SIG-M5 treated with dmso at 0.1 percent for 504 hours (cell line): ENCODE results near the gene PDXDC1.
A peak's percentile ranks its signal among the peaks of the same experiment; 100 is the strongest.
"Not testable (repeated sequence)": the region's sequence is repeated elsewhere in the genome, so short reads cannot be mapped to it uniquely, and the experiment has no call there.

ENCODE experiments used
- DNase-seq: peaks from one replicate; lab custom pipeline; 2025; ENCODE audit not compliant: unreplicated experiment; lab: John Stamatoyannopoulos, UW

Gene PDXDC1

DNA sequence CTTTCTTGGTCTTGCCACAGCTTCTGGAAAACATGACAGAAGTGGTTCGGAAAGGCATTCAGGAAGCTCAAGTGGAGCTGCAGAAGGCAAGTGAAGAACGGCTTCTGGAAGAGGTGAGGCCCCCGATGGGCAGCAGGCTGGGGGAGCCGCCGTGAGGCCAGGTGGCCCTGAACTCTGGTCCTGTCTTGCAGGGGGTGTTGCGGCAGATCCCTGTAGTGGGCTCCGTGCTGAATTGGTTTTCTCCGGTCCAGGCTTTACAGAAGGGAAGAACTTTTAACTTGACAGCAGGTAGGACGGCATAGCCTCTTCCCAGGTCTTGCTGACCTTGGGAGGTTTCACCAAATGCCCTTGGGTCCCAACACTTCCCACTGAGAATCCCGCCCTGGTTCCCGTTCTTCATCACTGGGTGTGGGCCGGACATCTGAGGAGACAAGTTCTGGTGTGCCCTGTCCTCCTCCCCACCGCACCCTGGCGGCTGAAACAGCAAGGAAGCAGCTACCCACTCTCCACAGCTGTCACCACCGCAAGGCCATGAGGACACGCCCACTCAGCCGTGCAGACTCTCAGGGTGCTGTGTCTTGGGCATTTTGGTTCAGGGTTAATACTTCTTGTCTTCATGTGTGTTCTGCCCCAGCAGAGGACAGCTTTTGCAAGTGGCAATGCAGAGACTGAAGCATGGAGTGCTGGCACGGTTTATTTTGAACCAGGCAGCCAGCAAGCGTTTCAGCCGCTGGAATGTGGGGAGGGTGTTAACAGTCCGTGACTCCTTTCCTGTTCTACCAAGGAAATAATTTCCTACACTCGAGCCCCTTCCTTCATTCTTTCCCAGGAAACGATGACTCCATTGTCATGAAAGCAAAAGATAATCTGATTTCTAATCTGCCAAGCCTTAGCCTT is 59.7 kb downstream of the PDXDC1 start:
- DNase-seq = no peak

DNA sequence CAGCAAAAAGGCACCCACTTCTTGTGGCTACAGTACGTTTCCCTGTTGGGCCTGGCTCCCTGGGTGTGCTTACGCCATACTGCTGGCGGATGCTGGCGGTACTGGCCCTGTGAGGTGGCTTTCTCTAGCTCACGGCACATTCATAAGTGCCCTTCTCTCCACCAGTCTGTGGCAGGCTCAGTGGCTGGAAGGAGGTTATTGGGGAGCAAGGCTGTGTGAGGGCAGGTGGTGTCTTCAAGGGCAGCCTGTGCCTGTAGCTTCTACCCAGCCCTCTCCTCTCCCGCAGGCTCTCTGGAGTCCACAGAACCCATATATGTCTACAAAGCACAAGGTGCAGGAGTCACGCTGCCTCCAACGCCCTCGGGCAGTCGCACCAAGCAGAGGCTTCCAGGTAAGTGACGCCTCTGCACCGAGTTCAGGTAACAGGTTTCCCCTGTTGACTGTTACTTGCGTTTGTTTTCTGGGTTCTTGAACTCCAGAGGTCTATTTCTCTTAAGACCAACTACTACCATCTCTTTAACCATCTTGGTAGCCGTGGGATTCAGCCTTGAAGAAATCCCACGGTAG is 60.4 kb downstream of the PDXDC1 start:
- DNase-seq = no peak

DNA sequence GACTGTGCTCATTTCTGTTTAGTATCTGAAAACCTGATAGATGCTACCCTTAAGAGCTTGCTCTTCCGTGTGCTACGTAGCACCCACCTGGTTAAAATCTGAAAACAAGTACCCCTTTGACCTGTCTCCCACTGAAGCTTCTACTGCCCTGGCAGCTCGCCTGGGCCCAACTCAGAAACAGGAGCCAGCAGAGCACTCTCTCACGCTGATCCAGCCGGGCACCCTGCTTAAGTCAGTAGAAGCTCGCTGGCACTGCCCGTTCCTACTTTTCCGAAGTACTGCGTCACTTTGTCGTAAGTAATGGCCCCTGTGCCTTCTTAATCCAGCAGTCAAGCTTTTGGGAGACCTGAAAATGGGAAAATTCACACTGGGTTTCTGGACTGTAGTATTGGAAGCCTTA is 62.2 kb downstream of the PDXDC1 start:
- DNase-seq = no peak

DNA sequence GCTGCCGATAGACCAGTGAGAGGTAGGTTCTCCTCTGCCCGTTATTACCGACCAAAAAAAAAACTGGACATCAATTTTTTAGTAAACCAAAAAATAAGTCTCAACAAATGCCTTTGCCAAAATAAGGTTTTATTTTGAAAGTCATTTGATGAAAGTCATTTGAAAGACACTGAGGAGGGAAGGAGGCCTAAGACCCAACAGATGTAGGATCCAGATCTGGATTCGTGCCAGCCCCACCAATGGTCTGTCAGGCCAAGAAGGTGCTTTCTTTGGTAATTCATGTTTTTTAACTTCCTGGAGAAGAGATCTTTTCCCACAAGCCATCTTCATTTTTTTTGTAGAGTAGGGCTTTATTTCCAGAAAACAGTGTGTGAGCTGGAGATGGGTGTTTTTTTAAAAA is 62.9 kb downstream of the PDXDC1 start:
- DNase-seq = no peak

DNA sequence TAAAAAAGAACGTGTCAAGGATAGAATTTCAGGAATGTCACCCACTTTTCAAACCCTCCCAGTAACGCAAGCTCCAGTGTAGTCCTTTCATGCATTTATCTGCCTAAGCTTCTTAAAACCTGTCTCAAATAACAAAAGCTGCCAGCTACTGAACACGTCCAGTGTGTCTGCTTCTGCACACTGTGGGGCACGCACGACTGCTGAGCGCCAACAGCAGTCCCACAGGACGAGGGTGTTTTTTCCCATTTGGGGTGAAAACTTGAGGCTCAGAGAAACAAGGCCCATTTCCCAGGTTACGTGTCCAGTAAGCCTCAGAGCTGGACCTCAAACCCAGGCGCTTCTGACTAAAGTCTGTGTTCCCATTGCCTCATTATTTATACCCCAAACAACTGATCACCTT is 63.9 kb downstream of the PDXDC1 start:
- no peak for DNase-seq

DNA sequence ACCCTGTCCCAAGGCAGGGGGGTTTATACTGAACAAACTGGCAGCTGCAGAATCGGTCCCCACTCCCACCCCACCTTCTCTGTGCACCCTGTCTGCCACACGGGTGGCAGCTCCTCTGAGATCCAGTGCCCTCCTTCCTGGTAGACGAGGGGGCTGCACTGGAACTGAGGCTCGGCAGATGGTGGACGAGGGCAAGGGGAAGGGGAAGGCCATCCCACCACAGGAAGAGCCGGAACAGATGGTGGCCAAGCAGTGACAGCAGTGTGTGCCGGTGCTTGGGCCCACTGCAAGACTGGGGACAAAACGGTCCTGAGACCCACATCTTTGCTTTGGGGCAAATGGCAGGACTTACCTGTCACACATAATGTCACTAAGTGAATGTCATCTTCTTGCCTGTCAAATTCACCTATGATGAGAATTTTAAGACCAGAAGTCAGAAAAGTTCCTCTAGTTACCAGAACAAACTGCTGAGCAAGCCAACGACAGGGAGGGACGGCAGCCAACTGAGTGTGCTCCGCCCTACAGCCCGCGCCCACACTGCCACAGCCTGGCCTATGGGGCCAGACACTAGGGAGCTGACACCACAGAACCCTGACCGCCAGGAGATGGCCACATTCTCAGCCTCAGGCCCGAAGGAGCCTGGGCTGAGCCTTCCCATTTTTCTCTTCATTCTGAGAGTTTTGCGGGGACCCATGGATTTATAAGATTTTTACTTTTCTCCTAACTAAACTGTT is 66.6 kb downstream of the PDXDC1 start:
- DNase-seq = no peak

DNA sequence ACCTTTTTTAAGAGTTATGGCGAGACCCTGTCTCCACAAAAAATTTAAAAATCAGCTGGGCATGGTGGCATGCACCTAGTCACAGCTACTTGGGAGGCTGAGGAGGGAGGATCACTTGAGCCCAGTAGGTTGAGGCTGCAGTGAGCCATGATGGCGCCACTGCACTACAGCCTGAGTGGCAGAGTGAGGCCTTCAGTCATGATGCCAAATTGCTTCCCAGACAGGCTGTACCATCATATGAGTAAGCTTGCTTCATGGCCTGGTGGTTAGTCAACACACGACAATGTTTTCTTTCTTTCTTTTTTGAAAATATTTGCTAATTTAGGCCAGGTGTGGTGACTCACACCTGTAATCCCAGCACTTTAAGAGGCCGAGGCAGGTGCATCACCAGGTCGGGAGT is 68.5 kb downstream of the PDXDC1 start:
- no peak for DNase-seq

DNA sequence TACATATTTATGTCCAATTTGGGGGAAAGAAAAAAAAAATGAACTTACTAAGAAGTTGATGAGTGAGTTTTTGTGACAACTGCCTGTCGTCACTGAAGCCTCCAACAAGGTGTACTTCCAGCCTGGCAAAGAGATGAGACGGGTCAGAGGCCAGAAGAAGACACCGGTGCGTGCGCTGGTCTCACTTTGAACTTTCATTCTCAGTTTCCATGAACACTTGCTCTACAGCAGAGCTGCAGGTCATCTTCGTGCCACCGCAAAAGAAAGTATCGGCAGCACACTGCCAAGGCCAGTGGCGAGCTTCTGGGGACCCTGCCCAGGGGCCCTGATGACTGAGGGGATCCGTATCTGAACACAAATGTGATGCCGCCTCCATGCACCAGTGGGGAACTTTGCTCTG is 69.5 kb downstream of the PDXDC1 start:
- no peak for DNase-seq

DNA sequence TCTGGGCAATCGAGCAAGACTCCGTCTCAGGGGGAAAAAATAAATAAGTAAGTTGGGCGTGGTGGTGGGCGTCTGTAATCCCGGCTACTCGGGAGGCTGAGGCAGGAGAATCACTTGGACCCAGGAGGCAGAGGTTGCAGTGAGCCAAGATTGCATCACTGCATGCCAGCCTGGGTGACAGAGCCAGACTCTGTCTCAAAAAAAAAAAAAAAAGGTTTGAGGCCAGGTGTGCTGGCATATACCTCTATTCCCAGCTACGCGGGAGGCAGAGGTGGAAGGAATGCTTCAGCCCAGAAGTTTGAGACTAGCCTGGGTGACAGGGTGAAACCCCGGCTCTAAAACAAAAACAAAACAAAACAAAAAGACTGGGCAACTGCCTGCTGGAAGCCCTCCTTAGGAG is 70.4 kb downstream of the PDXDC1 start:
- DNase-seq = not testable (repeated sequence)

DNA sequence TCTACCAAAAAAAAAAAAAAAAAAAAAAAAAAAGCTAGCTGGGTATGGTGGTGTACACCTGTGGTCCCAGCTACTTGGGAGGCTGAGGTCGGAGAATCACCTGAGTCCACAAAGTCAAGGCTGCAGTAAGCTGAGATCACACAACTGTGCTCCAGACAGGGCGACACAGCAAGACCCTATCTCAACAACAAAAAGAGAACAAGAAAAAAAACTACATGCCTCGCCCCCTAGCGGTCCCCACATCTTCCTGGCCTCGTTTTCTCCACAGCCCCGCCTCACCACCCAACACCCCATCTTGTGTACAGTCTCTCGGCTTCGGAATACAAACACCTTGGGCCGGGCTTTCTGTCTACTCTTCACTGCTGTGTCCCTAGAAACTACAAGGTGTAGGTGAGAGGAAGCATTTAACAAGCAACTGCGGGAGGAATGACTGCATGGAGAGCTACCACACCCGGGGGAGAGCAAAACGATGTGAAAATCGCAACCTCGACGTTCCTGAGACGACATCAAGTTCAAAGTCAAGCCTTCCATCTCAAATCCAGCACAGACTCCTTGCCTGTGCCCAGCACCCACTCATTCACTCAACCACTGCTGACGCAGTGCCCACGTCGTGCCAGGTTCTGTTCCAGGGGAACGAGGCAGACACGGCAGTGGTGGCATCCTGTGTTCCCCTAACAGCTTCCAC is 72.0 kb downstream of the PDXDC1 start:
- DNase-seq = no peak

DNA sequence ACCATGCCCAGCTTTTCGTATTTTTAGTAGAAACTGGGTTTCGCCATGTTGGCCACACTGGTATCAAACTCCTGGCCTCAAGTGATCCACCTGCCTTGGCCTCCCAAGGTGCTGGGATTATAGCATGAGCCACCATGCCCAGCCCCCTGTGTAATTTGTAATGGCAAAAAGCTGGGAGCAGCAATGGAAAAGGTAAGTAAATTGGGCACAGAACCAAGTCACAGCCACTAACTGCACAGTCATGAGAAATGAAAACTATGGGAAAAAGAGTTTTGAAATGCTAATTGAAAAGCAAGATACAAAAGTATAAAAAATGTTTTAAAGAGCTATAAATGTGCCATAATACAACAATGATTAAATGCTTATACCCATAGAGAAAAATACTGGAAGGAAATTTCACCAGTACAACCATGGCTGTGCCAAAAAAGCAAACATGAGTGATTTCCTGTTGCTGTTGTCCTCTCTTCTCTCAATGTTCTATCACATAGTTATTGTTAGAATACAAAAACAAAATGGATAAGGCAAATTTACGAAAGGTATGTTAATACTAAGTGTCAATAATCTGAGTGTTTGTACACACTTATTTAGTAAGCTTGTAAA is 74.9 kb downstream of the PDXDC1 start:
- DNase-seq = no peak

DNA sequence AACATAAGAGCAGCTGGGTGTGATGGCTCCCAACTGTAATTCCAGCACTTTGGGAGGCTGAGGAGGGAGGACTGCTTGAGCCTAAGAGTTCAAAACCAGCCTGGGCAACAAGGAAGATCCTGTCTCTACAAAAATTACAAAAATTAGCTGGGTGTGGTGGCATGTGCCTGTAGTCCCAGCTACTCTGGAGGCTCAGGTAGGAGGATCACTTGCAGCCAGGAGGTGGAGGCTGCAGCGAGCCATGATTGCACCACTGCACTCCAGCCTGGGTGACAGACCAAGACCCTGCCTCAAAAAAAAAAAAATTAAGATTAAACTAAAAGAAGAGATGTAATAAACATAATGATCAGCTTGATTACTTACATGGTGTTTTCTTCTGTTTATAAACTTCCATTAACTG is 75.6 kb downstream of the PDXDC1 start:
- not testable (repeated sequence) for DNase-seq

DNA sequence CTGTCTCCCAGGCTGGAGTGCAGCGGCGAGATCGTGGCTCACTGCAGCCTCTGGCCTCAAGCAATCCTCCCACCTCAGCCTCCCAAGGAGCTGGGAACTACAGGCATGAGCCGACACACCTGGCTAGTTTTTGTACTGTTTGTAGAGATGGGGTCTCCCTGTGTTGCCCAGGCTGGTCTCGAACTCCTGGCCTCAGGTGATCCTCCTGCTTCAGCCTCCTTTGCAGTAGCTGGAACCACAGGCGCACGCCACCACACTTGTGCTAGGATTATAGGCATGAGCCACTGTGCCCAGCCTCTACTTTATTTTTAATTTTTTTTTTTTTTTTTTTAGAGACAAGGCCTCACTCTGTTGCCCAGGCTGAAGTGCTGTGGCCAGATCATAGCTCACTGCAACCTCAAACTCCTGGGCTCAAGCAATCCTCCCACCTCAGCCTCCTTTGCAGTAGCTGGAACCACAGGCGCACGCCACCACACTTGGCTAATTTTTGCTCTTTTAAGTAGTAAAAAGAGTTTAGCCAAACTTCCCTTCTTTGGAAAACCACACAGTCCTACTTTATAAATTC is 76.6 kb downstream of the PDXDC1 start:
- DNase-seq = no peak

DNA sequence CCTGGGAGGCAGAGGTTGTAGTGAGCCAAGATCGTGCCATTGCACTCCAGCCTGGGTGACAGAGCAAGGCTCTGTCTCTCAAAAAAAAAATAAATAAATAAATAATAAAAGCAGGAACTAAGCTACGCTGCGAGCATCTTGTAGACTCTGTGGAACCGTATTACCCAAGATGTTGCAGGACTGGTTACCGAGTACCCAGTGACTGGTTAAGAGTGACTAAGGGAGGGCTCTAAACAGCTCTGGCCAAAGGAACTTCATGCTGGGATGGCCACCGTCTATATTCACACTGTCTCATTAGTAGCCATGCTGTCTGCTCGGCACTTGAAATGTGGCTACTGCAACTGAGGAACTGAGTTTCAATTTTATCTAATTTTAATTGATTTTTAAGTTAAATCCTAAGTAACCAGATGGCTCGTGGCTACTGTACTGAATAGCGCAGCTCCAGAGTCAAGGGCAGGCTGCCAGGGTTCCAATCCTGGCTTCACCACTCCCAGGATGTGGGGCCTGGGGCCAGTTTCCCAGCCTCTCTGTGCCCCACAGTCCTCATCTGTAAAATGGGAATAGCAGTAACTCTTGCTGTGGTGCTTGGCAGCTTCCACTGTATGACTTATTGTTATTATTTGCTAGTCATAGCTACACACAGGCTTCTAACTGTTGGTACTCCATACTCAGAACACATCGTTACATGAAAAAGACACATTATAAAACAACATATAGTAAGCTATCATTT is 78.1 kb downstream of the PDXDC1 start:
- DNase-seq = peak; percentile 62

DNA sequence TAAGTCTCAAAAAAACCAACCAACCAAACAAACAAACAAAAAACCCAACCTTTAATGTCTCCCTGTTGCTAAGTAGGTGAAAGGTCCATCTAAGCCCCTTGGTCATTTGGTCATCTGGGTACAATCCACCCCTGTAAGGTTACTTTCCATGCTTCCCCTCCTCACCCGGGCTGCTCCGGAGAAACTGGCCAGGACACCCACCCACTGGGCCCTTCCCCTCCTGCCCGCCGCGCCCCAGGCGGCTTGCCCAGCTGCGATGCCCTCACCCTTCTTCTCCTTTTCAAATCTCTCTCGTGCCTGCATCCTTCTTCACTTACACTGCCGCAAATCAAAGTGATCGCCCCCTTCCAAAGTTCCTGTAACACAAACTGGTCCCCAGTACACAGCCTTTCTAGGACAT is 79.1 kb downstream of the PDXDC1 start:
- DNase-seq = no peak

DNA sequence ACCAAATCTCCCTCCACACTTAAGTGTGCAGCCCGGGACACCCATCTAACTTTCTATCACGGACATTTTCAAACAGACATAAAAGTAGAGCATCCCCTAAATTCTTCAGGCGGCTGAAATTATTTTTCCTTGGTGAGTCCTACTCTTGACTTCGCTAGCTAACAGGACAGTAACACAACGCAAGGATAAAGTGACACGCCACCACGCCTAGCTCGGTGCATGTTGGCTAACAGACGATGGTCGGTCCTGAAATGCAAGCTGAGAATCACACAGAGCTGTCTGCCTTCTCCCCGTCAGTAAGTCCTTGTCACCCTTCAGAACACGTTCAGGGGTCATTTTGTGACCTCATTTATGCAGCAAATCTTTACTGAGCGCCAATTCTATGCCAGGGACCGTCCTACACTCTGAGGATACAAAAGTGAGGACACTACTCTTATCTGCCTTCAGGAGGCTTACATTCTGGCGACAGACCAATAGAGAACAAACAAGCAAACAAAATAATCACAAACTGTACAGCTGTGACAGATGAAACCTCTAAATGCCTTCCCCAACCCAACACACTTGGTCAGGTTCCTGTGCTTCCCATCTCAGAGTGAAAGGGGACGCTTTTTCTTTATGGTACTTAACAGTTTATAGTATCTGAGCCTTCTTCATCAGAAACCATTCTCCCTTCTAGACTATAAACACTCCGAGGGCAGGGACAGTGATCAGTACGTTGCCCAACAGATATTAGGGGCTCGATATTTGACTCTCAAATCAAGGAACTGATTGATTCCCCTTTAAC is 79.7 kb downstream of the PDXDC1 start:
- DNase-seq = no peak

DNA sequence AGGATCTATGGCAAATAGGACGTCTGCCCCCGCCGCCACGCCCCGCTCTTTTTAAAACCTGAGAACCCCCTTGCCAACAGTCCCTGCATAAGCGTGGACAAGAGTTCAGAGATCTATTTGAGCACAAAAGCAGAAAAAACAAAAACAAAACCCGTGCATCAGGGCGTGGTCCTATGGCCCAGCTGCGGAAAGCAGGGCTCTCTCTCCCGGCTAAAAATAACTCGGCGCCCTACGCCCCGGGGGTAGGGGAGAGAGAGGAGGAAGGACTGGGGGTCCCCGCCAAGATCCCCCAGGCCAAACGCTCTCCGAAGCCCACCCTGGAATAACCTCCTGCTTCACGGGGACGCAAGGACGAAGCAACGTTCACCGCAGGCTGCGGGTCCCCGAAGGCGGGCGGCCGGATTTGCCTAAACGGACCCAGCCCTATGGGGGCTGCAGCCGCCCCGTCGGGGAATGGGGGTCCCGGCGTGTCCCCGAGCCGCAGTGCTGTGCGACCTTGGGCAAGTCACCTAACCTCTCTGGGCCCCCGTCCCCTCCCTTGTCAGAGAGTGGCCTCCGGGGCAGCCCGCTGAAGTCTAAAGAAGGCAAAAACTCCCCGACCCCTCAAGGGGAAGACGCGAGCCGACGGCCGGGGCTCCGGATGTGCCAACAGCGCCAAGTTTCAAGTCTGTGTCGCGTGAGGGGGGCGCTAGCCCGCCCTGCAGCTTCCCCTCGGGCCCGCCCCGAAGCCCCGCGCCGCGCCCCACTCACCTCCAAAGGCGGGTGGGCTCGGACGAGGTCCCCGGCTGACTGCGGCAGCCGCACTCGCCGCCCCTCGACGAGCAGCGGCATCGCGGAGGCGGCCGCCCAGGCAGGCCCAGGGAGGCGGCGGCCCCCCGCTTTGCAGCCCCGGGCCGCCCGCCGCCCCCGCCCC is 80.6 kb downstream of the PDXDC1 start:
- peak; percentile 45 for DNase-seq

DNA sequence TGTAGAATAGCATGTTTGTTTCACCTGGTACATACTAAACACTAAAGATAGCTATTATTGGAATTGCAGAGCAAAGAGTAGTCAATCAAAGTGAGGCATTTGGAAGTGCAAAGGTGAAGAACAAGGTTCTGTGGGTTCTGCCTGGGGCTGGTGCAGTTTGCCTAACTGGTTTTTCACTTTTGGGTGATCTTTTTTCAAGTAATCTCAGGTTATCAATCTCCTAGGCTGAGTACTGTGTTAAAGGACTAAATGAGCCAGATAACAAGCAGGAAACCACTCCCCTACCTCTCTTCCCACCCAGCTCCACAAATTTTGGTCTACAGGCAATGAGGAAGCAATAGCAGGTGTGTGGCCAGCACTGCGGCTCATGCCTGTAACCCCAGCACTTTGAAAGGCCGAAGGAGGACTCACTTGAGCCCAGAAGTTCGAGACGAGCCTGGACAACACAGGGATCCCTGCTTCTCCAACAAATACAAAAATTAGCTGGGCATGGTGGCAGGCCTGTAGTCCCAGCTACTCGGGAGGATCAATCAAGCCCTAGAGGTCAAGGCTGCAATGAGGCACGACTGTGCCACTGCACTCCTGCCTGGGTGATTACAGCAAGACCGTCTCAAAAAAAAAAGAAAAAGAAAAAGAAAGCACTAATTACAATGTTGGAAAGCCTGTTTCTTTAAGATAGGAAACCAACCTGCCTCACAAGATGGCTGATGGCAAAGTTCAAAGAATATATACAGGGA is 83.0 kb downstream of the PDXDC1 start:
- DNase-seq = no peak
